Right cardiac atrium (tissue), 5 donors: ENCODE results near the gene CRISPLD2. TPM values are rescaled to one million over a fixed set of nuclear protein-coding genes. Genes with fewer than 3 reads are reported as not detected.

Experiments used
- ATAC-seq, 2 donors: fragments of 200-7000 bp; cut with Tn5 transposase; one replicate each; pipeline versions ENCODE4 v1.8.0 to v1.9.1; 2020; ENCODE audit warnings: moderate library complexity in 2 of 2, mild to moderate bottlenecking in 1 of 2
- DNase-seq, 3 donors: peaks; one replicate each; pipeline ENCODE4 v3.0.0-alpha.2; 2020
- H3K27ac ChIP-seq: one replicate; pipeline ENCODE4 v1.5.1; 2013; ENCODE audit warnings: mild to moderate bottlenecking, low read length, control low read depth, moderate library complexity
- H3K27me3 ChIP-seq: one replicate; pipeline ENCODE4 v1.6.1; 2013; ENCODE audit not compliant: control insufficient read depth, insufficient read depth
- H3K4me1 ChIP-seq: one replicate; pipeline ENCODE4 v1.6.1; 2013; ENCODE audit warnings: low read length; ENCODE audit not compliant: control insufficient read depth, insufficient read depth
- H3K4me3 ChIP-seq: one replicate; pipeline ENCODE4 v1.5.1; 2013; ENCODE audit warnings: low read length, control low read depth
- H3K9me3 ChIP-seq: one replicate; pipeline ENCODE4 v1.6.1; 2013; ENCODE audit warnings: low read length; ENCODE audit not compliant: control insufficient read depth
- WGBS: extraction: QIAGEN DNeasy Blood & Tissue Kit; methylation state at CpG from one replicate; pipeline ENCODE4 v1.1.7; 2013; 5-methylcytosine and 5-hydroxymethylcytosine counted together
- intact Hi-C, 4 donors: fragments of 100-400 bp; cut with DNase I; formaldehyde crosslinking; loops; one replicate each; pipeline versions ENCODE4 v1.11.0 to v1.14.0; 2022 to 2023
- polyA plus RNA-seq: library from polyadenylated mRNA; stranded (reverse); fragments of 200-250 nt; gene quantifications from one replicate; pipeline ENCODE4 v1.2.3, GENCODE V29; 2013
- total RNA-seq, 4 donors: library from RNA; stranded (reverse); fragmentation: NEBNext Ultra II Directional; extraction: Animal tissue kit (Norgen Biotek cat#: 25700); gene quantifications; one replicate each; pipeline ENCODE4 v1.2.1, GENCODE V29; 2021
- donor health status: healthy with polysubstance abuse.
- donor health status: DM: no; HTN: yes; CAD: no.
- donor health status: DM: no; HTN: no; CAD: no.
- donor health status: DM: no; HTN: yes; CAD: no; lungs with severe emphysema.
- donor health status: DM: yes; HTN: yes; CAD: no.

CRISPLD2 gene
- total and polyA plus RNA-seq, 5 donors, result 12.7 to 69.5 (median 26.3) TPM

DNA sequence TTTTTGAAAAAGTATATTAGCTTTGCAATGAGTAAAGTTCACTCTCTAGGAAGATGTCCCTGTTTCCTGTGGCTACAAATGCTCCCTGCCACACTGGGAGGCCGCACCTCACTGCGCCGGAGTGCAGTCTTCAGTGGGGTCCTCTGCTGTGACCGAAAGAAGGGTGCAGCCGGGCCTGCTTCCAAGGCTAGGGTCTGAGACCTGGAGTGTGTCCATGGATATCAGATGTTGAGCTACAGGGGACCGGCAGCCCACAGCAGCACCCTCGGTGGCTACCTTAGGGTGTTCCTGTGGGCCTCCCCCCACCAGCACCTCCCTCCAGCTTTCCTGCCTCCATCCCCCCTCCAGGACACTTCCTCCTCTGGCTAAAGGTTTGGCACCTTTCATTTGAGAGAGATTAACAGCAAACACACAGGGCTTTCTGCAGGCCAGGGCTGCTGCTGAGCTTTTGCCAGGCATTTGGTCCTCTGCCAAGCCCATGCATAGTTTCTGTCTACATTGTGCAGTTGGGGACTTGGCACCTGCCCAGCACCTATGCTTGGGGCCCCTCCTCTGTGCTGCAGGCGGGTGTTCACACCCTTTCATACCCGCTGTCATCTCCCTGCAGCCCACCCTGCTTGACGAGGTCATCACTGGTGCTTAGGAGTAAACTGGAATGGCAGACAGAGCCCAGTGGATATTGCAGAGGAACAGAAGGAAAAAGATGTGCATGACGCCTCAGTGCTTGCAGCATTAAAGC, 33.8 kb upstream of the CRISPLD2 start:
- no peaks in the 10 kb centered on the region for H3K4me1 ChIP-seq
- H3K9me3 ChIP-seq, result no peaks in the 10 kb centered on the region
- no peak overlapping the region for H3K4me3 ChIP-seq
- DNase-seq (peak; percentile 33 to 69 (median 69)), ATAC-seq (peak in 1 of 2 donors; percentile 52)
- H3K27ac ChIP-seq, result no peak overlapping the region
- 45% methylated on average over 11 of the region's 11 CpGs for WGBS
- intact Hi-C loops, result no loop called here
- no peaks in the 10 kb centered on the region for H3K27me3 ChIP-seq

DNA sequence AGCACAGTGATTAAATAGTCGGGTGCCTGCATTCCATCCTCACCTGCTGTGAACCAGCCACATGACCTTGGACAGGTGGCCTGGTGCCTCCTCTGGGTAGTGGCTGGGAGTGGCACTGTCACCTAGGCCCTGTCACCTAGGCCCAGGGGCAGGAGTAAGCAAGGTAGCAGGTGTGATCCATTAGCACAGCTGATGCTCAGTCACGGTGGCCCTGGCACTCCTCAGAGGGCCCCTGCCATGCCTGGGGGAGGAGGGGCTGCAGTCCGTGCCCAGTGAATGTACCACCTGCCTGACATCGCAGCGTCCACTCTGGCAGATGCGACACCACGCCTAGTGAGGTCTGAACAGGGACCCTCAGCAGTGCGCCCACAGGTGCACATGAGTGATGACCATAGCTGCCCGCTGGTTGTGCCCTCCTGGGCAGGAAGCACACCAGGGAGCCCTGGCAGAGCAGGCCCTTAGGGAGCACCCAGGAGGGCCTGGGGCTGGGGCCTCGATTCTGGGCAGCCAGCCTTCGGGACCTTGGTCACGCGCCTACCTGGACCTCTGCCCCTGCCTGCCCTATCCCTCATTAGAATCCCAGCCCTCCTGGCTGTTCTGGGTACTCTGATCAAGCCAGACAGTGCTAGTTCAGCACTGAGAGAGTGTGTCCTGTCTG, 33.1 kb upstream of the CRISPLD2 start:
- intact Hi-C loops, result no loop called here
- no peak overlapping the region for H3K27ac ChIP-seq
- no peak for DNase-seq
- 80% methylated on average over 13 of the region's 13 CpGs for WGBS
- ATAC-seq, result peak; percentile 34 to 39
- no peak overlapping the region for H3K4me3 ChIP-seq
- no peaks in the 10 kb centered on the region for H3K27me3 ChIP-seq
- no peaks in the 10 kb centered on the region for H3K4me1 ChIP-seq
- H3K9me3 ChIP-seq, result no peaks in the 10 kb centered on the region

DNA sequence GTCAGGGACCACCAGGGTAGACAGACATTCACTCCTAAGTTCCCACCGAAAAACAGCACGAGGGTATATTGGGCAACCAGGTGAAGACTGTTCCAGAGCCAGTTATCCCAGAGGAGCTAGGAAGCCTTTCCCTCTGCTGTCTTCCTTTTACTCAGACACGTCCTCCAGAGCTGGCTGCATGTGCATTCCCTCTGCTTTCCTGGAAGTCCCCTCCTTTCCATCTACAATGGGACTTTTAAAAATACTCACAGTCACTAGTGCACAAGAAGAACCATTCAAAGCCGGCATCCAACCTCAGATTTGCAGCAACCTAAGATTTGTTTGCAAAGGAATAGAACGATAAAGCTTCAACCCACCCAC, 32.5 kb upstream of the CRISPLD2 start:
- intact Hi-C loops, result no loop called here
- DNase-seq (no peak), ATAC-seq (no peak)
- Histone ChIP-seq H3K4me1 (no peaks in the 10 kb centered on the region), H3K9me3 (no peaks in the 10 kb centered on the region), H3K27ac (no peak overlapping the region), H3K27me3 (no peaks in the 10 kb centered on the region), H3K4me3 (no peak overlapping the region)
- 56% methylated on average over 5 of the region's 5 CpGs for WGBS

GRCh38 chr16:84788920-84789391, 30.8 kb upstream of the CRISPLD2 start:
- intact Hi-C loops, result no loop called here
- Histone ChIP-seq H3K4me3 (no peak overlapping the region), H3K27ac (no peak overlapping the region), H3K9me3 (no peaks in the 10 kb centered on the region), H3K27me3 (no peaks in the 10 kb centered on the region), H3K4me1 (no peaks in the 10 kb centered on the region)
- 95% methylated on average over 22 of the region's 22 CpGs for WGBS
- ATAC-seq (no peak), DNase-seq (no peak)

- H3K27ac ChIP-seq, result no peak overlapping the region
- H3K4me1 ChIP-seq, result no peaks in the 10 kb centered on the region
- intact Hi-C loops, result no loop called here
- WGBS, result 84% methylated on average over 11 of the region's 11 CpGs
- H3K9me3 ChIP-seq, result no peaks in the 10 kb centered on the region
- DNase-seq (no peak), ATAC-seq (no peak)
- H3K27me3 ChIP-seq, result no peaks in the 10 kb centered on the region
- H3K4me3 ChIP-seq, result no peak overlapping the region
Measured at GRCh38 chr16:84789431-84789830, 30.4 kb upstream of the CRISPLD2 start.

GRCh38 chr16:84790301-84790700, 29.5 kb upstream of the CRISPLD2 start:
- Histone ChIP-seq H3K4me3 (no peak overlapping the region), H3K27ac (no peak overlapping the region), H3K9me3 (no peaks in the 10 kb centered on the region), H3K27me3 (no peaks in the 10 kb centered on the region), H3K4me1 (no peaks in the 10 kb centered on the region)
- DNase-seq (no peak), ATAC-seq (no peak)
- WGBS, result 95% methylated on average over 4 of the region's 4 CpGs
- intact Hi-C loops, result no loop called here

GRCh38 chr16:84791088-84791487, 28.7 kb upstream of the CRISPLD2 start:
- DNase-seq (no peak), ATAC-seq (no peak)
- H3K4me3 ChIP-seq, result no peak overlapping the region
- 91% methylated on average over 12 of the region's 12 CpGs for WGBS
- intact Hi-C loops, result no loop called here
- no peaks in the 10 kb centered on the region for H3K27me3 ChIP-seq
- H3K9me3 ChIP-seq, result no peaks in the 10 kb centered on the region
- no peaks in the 10 kb centered on the region for H3K4me1 ChIP-seq
- no peak overlapping the region for H3K27ac ChIP-seq

- Histone ChIP-seq H3K4me3 (no peak overlapping the region), H3K9me3 (no peaks in the 10 kb centered on the region), H3K27me3 (no peaks in the 10 kb centered on the region), H3K27ac (no peak overlapping the region), H3K4me1 (no peaks in the 10 kb centered on the region)
- intact Hi-C loops, result no loop called here
- ATAC-seq, result no peak
- WGBS, result 88% methylated on average over 6 of the region's 6 CpGs
- DNase-seq, result no peak
Measured at GRCh38 chr16:84791501-84791900, 28.3 kb upstream of the CRISPLD2 start.

GRCh38 chr16:84794186-84794585, 25.6 kb upstream of the CRISPLD2 start:
- H3K4me1 ChIP-seq, result no peaks in the 10 kb centered on the region
- intact Hi-C loops, result no loop called here
- H3K27me3 ChIP-seq, result no peaks in the 10 kb centered on the region
- DNase-seq, result no peak
- no peak for ATAC-seq
- H3K9me3 ChIP-seq, result no peaks in the 10 kb centered on the region
- WGBS, result 88% methylated on average over 6 of the region's 6 CpGs
- H3K27ac ChIP-seq, result no peak overlapping the region
- no peak overlapping the region for H3K4me3 ChIP-seq

GRCh38 chr16:84794626-84795025, 25.2 kb upstream of the CRISPLD2 start:
- intact Hi-C loops, result no loop called here
- no peak overlapping the region for H3K27ac ChIP-seq
- DNase-seq, result no peak
- WGBS, result 88% methylated on average over 19 of the region's 19 CpGs
- H3K27me3 ChIP-seq, result no peaks in the 10 kb centered on the region
- no peak overlapping the region for H3K4me3 ChIP-seq
- H3K9me3 ChIP-seq, result no peaks in the 10 kb centered on the region
- peak in 1 of 2 donors; percentile 23 for ATAC-seq
- H3K4me1 ChIP-seq, result no peaks in the 10 kb centered on the region

- 50% methylated on average over 22 of the region's 22 CpGs for WGBS
- Histone ChIP-seq H3K27me3 (no peaks in the 10 kb centered on the region), H3K9me3 (no peaks in the 10 kb centered on the region), H3K4me3 (no peak overlapping the region), H3K27ac (peak overlapping the region; percentile 47), H3K4me1 (no peaks in the 10 kb centered on the region)
- peak; percentile 97 to 98 for ATAC-seq
- intact Hi-C loops, result no loop called here
- DNase-seq, result peak; percentile 88 to 93 (median 91)
Measured at GRCh38 chr16:84795329-84796053, 24.3 kb upstream of the CRISPLD2 start.
